DOHH2 (cell line): ENCODE measurements around the gene MNT.

Experiments used
- EZH2phosphoT487 ChIP-seq: fragments of 200-600 bp; sonication (generic); IDR thresholded peaks from 2 replicates; pipeline ENCODE4 v1.6.1; 2017; ENCODE audit warnings: borderline replicate concordance, mild to moderate bottlenecking, antibody characterized with exemption, low read length, moderate library complexity, mixed read lengths
- TF ChIP-seq, protein P1 (sequence below): fragments of 200-600 bp; sonication (generic); IDR thresholded peaks from one replicate; pipeline ENCODE4 v1.5.1; 2014; ENCODE audit warnings: antibody characterized with exemption, mild to moderate bottlenecking, low read depth, low read length; ENCODE audit not compliant: poor library complexity, severe bottlenecking

DNA sequence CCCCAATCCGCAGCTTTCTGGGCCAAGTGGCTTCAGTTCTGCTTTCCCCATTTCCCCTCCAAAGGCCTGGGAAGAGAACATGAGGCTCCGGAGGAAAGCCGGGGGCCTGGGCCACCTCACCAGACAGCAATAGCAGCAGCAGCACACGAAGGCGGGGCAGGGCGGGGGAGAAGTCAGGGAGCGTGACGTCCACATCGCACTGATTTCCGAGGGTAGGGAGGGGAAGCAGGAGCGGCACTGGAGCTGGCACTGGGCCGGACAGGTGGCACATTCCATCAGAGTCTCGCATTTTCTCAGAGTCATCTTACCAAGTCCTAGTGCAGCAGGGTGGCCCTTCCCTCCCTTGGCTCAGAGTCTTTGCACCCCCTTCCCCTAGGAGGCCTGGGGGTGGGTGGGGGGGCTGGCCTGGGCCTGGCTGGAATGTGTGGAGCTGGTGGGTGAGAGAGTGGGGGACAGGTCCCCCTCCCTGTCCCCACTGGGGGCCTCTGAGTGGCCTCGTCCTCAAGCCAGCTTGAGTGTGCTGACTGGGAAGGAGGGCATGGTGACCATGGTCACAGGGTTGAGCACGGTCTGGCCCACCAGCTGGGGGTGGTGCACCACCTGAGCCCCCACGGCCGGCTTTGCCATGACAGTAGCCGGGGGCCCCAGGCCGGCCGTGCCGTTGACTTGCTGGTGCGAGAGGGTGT lies 14.3 kb downstream of the MNT start:
- TF ChIP-seq, protein P1, sequence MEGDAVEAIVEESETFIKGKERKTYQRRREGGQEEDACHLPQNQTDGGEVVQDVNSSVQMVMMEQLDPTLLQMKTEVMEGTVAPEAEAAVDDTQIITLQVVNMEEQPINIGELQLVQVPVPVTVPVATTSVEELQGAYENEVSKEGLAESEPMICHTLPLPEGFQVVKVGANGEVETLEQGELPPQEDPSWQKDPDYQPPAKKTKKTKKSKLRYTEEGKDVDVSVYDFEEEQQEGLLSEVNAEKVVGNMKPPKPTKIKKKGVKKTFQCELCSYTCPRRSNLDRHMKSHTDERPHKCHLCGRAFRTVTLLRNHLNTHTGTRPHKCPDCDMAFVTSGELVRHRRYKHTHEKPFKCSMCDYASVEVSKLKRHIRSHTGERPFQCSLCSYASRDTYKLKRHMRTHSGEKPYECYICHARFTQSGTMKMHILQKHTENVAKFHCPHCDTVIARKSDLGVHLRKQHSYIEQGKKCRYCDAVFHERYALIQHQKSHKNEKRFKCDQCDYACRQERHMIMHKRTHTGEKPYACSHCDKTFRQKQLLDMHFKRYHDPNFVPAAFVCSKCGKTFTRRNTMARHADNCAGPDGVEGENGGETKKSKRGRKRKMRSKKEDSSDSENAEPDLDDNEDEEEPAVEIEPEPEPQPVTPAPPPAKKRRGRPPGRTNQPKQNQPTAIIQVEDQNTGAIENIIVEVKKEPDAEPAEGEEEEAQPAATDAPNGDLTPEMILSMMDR, result no peak
- TF ChIP-seq EZH2phosphoT487, result no peak
